ENCODE results near the gene ANO7.

The ANO7 gene

GRCh38 chr2:241204010-241204384, 15.5 kb downstream of the ANO7 start:
- H3K36me3 ChIP-seq (ENCODE audit: insufficient read depth, low read depth, low read length): no peaks in the 10 kb centered on the region
- H3K9me3 ChIP-seq (ENCODE audit: insufficient read depth, low read depth, low read length): no peaks in the 10 kb centered on the region
- H3K4me3 ChIP-seq (ENCODE audit: low read length): no peak overlapping the region
- H3K27ac ChIP-seq (ENCODE audit: low read length): no peak overlapping the region
- H3K27me3 ChIP-seq (ENCODE audit: insufficient read depth, low read length): no peaks in the 10 kb centered on the region; the same call in 1 of the 2 replicates
- H3K9ac ChIP-seq (ENCODE audit: low read depth, low read length): no peak overlapping the region
- no peaks in the 10 kb centered on the region for H3K4me1 ChIP-seq (ENCODE audit: insufficient read depth, low read length)

- H3K9ac ChIP-seq (ENCODE audit: low read depth, low read length): no peak overlapping the region
- H3K9me3 ChIP-seq (ENCODE audit: insufficient read depth, low read depth, low read length): no peaks in the 10 kb centered on the region
- no peaks in the 10 kb centered on the region for H3K36me3 ChIP-seq (ENCODE audit: insufficient read depth, low read depth, low read length)
- no peaks in the 10 kb centered on the region for H3K4me1 ChIP-seq (ENCODE audit: insufficient read depth, low read length)
- no peak overlapping the region for H3K27ac ChIP-seq (ENCODE audit: low read length)
- H3K4me3 ChIP-seq (ENCODE audit: low read length): no peak overlapping the region
- no peaks in the 10 kb centered on the region; the same call in 1 of the 2 replicates for H3K27me3 ChIP-seq (ENCODE audit: insufficient read depth, low read length)
Measured at GRCh38 chr2:241204490-241204889, 16.0 kb downstream of the ANO7 start.

- H3K27me3 ChIP-seq (ENCODE audit: insufficient read depth, low read length): no peaks in the 10 kb centered on the region; the same call in 1 of the 2 replicates
- no peak overlapping the region for H3K27ac ChIP-seq (ENCODE audit: low read length)
- no peaks in the 10 kb centered on the region for H3K4me1 ChIP-seq (ENCODE audit: insufficient read depth, low read length)
- no peaks in the 10 kb centered on the region for H3K36me3 ChIP-seq (ENCODE audit: insufficient read depth, low read depth, low read length)
- H3K9ac ChIP-seq (ENCODE audit: low read depth, low read length): no peak overlapping the region
- H3K4me3 ChIP-seq (ENCODE audit: low read length): no peak overlapping the region
- H3K9me3 ChIP-seq (ENCODE audit: insufficient read depth, low read depth, low read length): no peaks in the 10 kb centered on the region
Measured at GRCh38 chr2:241205086-241205485, 16.6 kb downstream of the ANO7 start.

GRCh38 chr2:241207151-241207550, 18.7 kb downstream of the ANO7 start:
- H3K4me1 ChIP-seq (ENCODE audit: insufficient read depth, low read length): no peaks in the 10 kb centered on the region
- H3K9me3 ChIP-seq (ENCODE audit: insufficient read depth, low read depth, low read length): no peaks in the 10 kb centered on the region
- H3K27me3 ChIP-seq (ENCODE audit: insufficient read depth, low read length): no peaks in the 10 kb centered on the region
- H3K27ac ChIP-seq (ENCODE audit: low read length): no peak overlapping the region
- no peak overlapping the region for H3K4me3 ChIP-seq (ENCODE audit: low read length)
- H3K9ac ChIP-seq (ENCODE audit: low read depth, low read length): no peak overlapping the region
- no peaks in the 10 kb centered on the region for H3K36me3 ChIP-seq (ENCODE audit: insufficient read depth, low read depth, low read length)

GRCh38 chr2:241207641-241208040, 19.2 kb downstream of the ANO7 start:
- Histone ChIP-seq H3K4me3 (ENCODE audit: low read length) (no peak overlapping the region), H3K9ac (ENCODE audit: low read depth, low read length) (no peak overlapping the region), H3K27me3 (ENCODE audit: insufficient read depth, low read length) (no peaks in the 10 kb centered on the region), H3K36me3 (ENCODE audit: insufficient read depth, low read depth, low read length) (no peaks in the 10 kb centered on the region), H3K4me1 (ENCODE audit: insufficient read depth, low read length) (no peaks in the 10 kb centered on the region), H3K27ac (ENCODE audit: low read length) (no peak overlapping the region), H3K9me3 (ENCODE audit: insufficient read depth, low read depth, low read length) (no peaks in the 10 kb centered on the region)

GRCh38 chr2:241208058-241208457, 19.6 kb downstream of the ANO7 start:
- Histone ChIP-seq H3K36me3 (ENCODE audit: insufficient read depth, low read depth, low read length) (no peaks in the 10 kb centered on the region), H3K27ac (ENCODE audit: low read length) (no peak overlapping the region), H3K9ac (ENCODE audit: low read depth, low read length) (no peak overlapping the region), H3K4me1 (ENCODE audit: insufficient read depth, low read length) (no peaks in the 10 kb centered on the region), H3K4me3 (ENCODE audit: low read length) (no peak overlapping the region), H3K9me3 (ENCODE audit: insufficient read depth, low read depth, low read length) (no peaks in the 10 kb centered on the region), H3K27me3 (ENCODE audit: insufficient read depth, low read length) (no peaks in the 10 kb centered on the region)

GRCh38 chr2:241209271-241209670, 20.8 kb downstream of the ANO7 start:
- Histone ChIP-seq H3K36me3 (ENCODE audit: insufficient read depth, low read depth, low read length) (no peaks in the 10 kb centered on the region), H3K4me3 (ENCODE audit: low read length) (no peak overlapping the region), H3K4me1 (ENCODE audit: insufficient read depth, low read length) (no peaks in the 10 kb centered on the region), H3K9me3 (ENCODE audit: insufficient read depth, low read depth, low read length) (no peaks in the 10 kb centered on the region), H3K9ac (ENCODE audit: low read depth, low read length) (no peak overlapping the region), H3K27me3 (ENCODE audit: insufficient read depth, low read length) (no peaks in the 10 kb centered on the region), H3K27ac (ENCODE audit: low read length) (no peak overlapping the region)

- Histone ChIP-seq H3K9me3 (ENCODE audit: insufficient read depth, low read depth, low read length) (no peaks in the 10 kb centered on the region), H3K27me3 (ENCODE audit: insufficient read depth, low read length) (no peaks in the 10 kb centered on the region; the same call in 1 of the 2 replicates), H3K9ac (ENCODE audit: low read depth, low read length) (no peak overlapping the region), H3K4me1 (ENCODE audit: insufficient read depth, low read length) (peaks cover 3% of the 10 kb centered on the region; the same call in 1 of the 2 replicates), H3K27ac (ENCODE audit: low read length) (no peak overlapping the region), H3K4me3 (ENCODE audit: low read length) (no peak overlapping the region), H3K36me3 (ENCODE audit: insufficient read depth, low read depth, low read length) (no peaks in the 10 kb centered on the region)
Measured at GRCh38 chr2:241211276-241211675, 22.8 kb downstream of the ANO7 start.

GRCh38 chr2:241213041-241213440, 24.6 kb downstream of the ANO7 start:
- Histone ChIP-seq H3K27me3 (ENCODE audit: insufficient read depth, low read length) (no peaks in the 10 kb centered on the region; the same call in none of the 2 replicates), H3K4me3 (ENCODE audit: low read length) (no peak overlapping the region), H3K4me1 (ENCODE audit: insufficient read depth, low read length) (peaks cover 5% of the 10 kb centered on the region; the same call in 1 of the 2 replicates), H3K27ac (ENCODE audit: low read length) (no peak overlapping the region), H3K9ac (ENCODE audit: low read depth, low read length) (no peak overlapping the region), H3K9me3 (ENCODE audit: insufficient read depth, low read depth, low read length) (no peaks in the 10 kb centered on the region), H3K36me3 (ENCODE audit: insufficient read depth, low read depth, low read length) (no peaks in the 10 kb centered on the region)

- peaks cover 5% of the 10 kb centered on the region; the same call in 1 of the 2 replicates for H3K4me1 ChIP-seq (ENCODE audit: insufficient read depth, low read length)
- no peaks in the 10 kb centered on the region for H3K9me3 ChIP-seq (ENCODE audit: insufficient read depth, low read depth, low read length)
- no peak overlapping the region for H3K27ac ChIP-seq (ENCODE audit: low read length)
- no peaks in the 10 kb centered on the region for H3K36me3 ChIP-seq (ENCODE audit: insufficient read depth, low read depth, low read length)
- no peak overlapping the region for H3K9ac ChIP-seq (ENCODE audit: low read depth, low read length)
- no peaks in the 10 kb centered on the region; the same call in none of the 2 replicates for H3K27me3 ChIP-seq (ENCODE audit: insufficient read depth, low read length)
- no peak overlapping the region for H3K4me3 ChIP-seq (ENCODE audit: low read length)
Measured at GRCh38 chr2:241213567-241213966, 25.1 kb downstream of the ANO7 start.

GRCh38 chr2:241214209-241214608, 25.7 kb downstream of the ANO7 start:
- no peak overlapping the region for H3K27ac ChIP-seq (ENCODE audit: low read length)
- no peaks in the 10 kb centered on the region for H3K36me3 ChIP-seq (ENCODE audit: insufficient read depth, low read depth, low read length)
- H3K9ac ChIP-seq (ENCODE audit: low read depth, low read length): no peak overlapping the region

GRCh38 chr2:241214766-241215165, 26.3 kb downstream of the ANO7 start:
- H3K9ac ChIP-seq (ENCODE audit: low read depth, low read length): no peak overlapping the region
- H3K4me3 ChIP-seq (ENCODE audit: low read length): no peak overlapping the region
- H3K27ac ChIP-seq (ENCODE audit: low read length): no peak overlapping the region
- H3K27me3 ChIP-seq (ENCODE audit: insufficient read depth, low read length): no peaks in the 10 kb centered on the region; the same call in none of the 2 replicates
- H3K36me3 ChIP-seq (ENCODE audit: insufficient read depth, low read depth, low read length): no peaks in the 10 kb centered on the region
- peaks cover 5% of the 10 kb centered on the region; the same call in 1 of the 2 replicates for H3K4me1 ChIP-seq (ENCODE audit: insufficient read depth, low read length)
- no peaks in the 10 kb centered on the region for H3K9me3 ChIP-seq (ENCODE audit: insufficient read depth, low read depth, low read length)

More at GRCh38 chr2:241214209-241214608, 25.7 kb downstream of the ANO7 start:
- Histone ChIP-seq H3K4me1 (ENCODE audit: insufficient read depth, low read length) (peaks cover 5% of the 10 kb centered on the region; the same call in 1 of the 2 replicates), H3K27me3 (ENCODE audit: insufficient read depth, low read length) (no peaks in the 10 kb centered on the region; the same call in none of the 2 replicates), H3K9me3 (ENCODE audit: insufficient read depth, low read depth, low read length) (no peaks in the 10 kb centered on the region), H3K4me3 (ENCODE audit: low read length) (no peak overlapping the region)

All from iPS-20b (cell line).